Liver (tissue), 3 donors: ENCODE data around the gene CTLA4.

Experiments
- EGR1 ChIP-seq, 2 donors: IDR thresholded peaks; 2 replicates each; pipeline ENCODE4 v1.6.1; 2016 to 2018; ENCODE audit warnings: antibody characterized with exemption in 2 of 2, low read depth in 2 of 2
- GABPA ChIP-seq, 2 donors: IDR thresholded peaks in 1 of 2; conservative IDR thresholded peaks in 1 of 2; 2 replicates each; pipeline ENCODE4 v1.6.1; 2016; ENCODE audit warnings: antibody characterized with exemption in 2 of 2, mild to moderate bottlenecking in 1 of 2, moderate library complexity in 1 of 2
- HNF4G ChIP-seq: IDR thresholded peaks from 2 replicates; pipeline ENCODE4 v1.6.1; 2016; ENCODE audit warnings: antibody characterized with exemption
- RAD21 ChIP-seq, 2 donors: IDR thresholded peaks; 2 replicates each; pipeline ENCODE4 v1.6.1; 2016; ENCODE audit warnings: antibody characterized with exemption in 2 of 2, mild to moderate bottlenecking in 2 of 2
- SP1 ChIP-seq: IDR thresholded peaks from 2 replicates; pipeline ENCODE4 v1.6.1; 2018; ENCODE audit warnings: antibody characterized with exemption, mild to moderate bottlenecking
- TF ChIP-seq, protein P1 (sequence below): fragments of 150-350 bp; IDR thresholded peaks from 2 replicates; pipeline ENCODE4 v1.5.1; 2017; ENCODE audit warnings: improper control_type of control experiment, low read depth, low read length; ENCODE audit not compliant: missing input control
- TF ChIP-seq, protein P2 (sequence below): IDR thresholded peaks from 2 replicates; pipeline ENCODE4 v1.6.1; 2016; ENCODE audit warnings: antibody characterized with exemption
- TF ChIP-seq, protein P3 (sequence below): IDR thresholded peaks from 2 replicates; pipeline ENCODE4 v1.6.1; 2016; ENCODE audit warnings: antibody characterized with exemption
- TF ChIP-seq, protein P4 (sequence below): IDR thresholded peaks from 2 replicates; pipeline ENCODE4 v1.6.1; 2016; ENCODE audit warnings: antibody characterized with exemption
- donor health status: healthy.
- donor health status: healthy.

DNA sequence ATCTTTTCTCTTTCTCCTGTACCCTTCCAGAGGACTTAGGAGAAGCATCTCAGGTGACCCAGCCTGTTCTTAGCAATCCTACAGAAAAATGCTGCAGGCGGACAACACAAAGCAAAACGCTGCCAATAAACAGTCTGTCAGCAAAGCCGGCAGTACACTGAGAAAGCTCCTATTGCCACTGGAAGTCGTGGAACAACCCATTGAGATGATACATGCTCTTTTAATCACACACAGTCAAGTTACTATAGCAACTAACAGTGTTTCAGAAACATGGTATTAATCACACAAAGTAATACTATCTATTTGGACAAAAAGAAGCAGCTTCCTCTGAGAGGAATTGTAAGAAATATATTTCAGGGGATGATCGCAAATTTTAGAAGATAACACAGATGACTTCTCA, 10.5 kb downstream of the CTLA4 start:
- TF ChIP-seq, protein P1, sequence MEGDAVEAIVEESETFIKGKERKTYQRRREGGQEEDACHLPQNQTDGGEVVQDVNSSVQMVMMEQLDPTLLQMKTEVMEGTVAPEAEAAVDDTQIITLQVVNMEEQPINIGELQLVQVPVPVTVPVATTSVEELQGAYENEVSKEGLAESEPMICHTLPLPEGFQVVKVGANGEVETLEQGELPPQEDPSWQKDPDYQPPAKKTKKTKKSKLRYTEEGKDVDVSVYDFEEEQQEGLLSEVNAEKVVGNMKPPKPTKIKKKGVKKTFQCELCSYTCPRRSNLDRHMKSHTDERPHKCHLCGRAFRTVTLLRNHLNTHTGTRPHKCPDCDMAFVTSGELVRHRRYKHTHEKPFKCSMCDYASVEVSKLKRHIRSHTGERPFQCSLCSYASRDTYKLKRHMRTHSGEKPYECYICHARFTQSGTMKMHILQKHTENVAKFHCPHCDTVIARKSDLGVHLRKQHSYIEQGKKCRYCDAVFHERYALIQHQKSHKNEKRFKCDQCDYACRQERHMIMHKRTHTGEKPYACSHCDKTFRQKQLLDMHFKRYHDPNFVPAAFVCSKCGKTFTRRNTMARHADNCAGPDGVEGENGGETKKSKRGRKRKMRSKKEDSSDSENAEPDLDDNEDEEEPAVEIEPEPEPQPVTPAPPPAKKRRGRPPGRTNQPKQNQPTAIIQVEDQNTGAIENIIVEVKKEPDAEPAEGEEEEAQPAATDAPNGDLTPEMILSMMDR = no peak
- TF ChIP-seq EGR1 (IDR thresholded peaks at IDR 0.05; ENCODE audit: low read depth in 2 of 2) = no peak
- TF ChIP-seq, protein P2, sequence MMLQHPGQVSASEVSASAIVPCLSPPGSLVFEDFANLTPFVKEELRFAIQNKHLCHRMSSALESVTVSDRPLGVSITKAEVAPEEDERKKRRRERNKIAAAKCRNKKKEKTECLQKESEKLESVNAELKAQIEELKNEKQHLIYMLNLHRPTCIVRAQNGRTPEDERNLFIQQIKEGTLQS = no peak
- TF ChIP-seq SP1 = no peak
- TF ChIP-seq RAD21 (IDR thresholded peaks at IDR 0.05) = no peak
- no peak for TF ChIP-seq GABPA (IDR thresholded peaks at IDR 0.05 in 1 of 2, conservative IDR thresholded peaks at IDR 0.05 in 1 of 2)
- TF ChIP-seq HNF4G = no peak
- TF ChIP-seq, protein P3, sequence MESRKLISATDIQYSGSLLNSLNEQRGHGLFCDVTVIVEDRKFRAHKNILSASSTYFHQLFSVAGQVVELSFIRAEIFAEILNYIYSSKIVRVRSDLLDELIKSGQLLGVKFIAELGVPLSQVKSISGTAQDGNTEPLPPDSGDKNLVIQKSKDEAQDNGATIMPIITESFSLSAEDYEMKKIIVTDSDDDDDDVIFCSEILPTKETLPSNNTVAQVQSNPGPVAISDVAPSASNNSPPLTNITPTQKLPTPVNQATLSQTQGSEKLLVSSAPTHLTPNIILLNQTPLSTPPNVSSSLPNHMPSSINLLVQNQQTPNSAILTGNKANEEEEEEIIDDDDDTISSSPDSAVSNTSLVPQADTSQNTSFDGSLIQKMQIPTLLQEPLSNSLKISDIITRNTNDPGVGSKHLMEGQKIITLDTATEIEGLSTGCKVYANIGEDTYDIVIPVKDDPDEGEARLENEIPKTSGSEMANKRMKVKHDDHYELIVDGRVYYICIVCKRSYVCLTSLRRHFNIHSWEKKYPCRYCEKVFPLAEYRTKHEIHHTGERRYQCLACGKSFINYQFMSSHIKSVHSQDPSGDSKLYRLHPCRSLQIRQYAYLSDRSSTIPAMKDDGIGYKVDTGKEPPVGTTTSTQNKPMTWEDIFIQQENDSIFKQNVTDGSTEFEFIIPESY = no peak
- TF ChIP-seq, protein P4, sequence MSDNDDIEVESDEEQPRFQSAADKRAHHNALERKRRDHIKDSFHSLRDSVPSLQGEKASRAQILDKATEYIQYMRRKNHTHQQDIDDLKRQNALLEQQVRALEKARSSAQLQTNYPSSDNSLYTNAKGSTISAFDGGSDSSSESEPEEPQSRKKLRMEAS = no peak
